ENCODE data around the gene SMYD3.

The SMYD3 gene

DNA sequence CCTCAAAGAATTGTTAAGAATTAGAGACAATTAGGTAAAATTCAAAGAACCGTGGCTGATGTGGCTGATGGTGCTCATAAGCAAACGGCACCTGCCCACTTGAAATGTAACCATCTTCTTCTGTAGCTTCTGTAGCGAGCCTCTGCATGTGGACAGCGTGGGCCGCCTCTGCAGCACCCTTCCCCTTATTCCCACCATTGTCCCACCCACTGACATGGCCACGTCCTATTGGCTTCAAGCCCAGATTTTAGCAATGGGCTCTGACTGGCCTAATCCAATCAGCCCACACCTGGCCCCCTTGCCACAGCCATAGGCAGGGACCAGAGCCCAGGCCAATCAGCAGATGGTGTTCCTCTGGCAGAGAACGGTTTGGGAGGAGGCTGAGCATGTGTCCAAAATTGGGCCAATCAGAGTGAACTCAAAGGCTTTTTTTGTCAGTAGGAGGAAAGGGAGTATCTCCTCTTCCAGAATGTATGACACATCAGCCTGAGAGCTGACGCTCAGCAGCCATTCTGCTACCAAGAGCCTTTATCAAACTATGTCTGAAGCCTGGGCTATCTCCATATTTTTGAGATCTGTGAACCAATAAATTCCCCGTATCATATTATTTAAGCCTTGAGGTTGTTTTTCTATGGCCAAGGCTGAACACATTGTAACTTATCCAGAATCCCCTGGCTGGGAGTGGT, 518.5 kb downstream of the SMYD3 start:
- Histone ChIP-seq H2AFZ (ENCODE audit: low read length) (no peak overlapping the region), H3K27me3 (replicated peaks; ENCODE audit: insufficient read depth, low read length) (no peaks in the 10 kb centered on the region), H3K9me3 (replicated peaks; ENCODE audit: insufficient read depth, low read length) (no peaks in the 10 kb centered on the region), H3F3A (ENCODE audit: insufficient read depth, low read length) (no peaks in the 10 kb centered on the region), H3K79me2 (ENCODE audit: low read length) (no peaks in the 10 kb centered on the region), H3K4me3 (ENCODE audit: low read length) (no peak overlapping the region), H3K9ac (ENCODE audit: low read length) (no peak overlapping the region), H3K4me1 (ENCODE audit: low read length) (no peaks in the 10 kb centered on the region), H3K36me3 (replicated peaks; ENCODE audit: insufficient read depth, low read length) (no peaks in the 10 kb centered on the region), H3K4me2 (ENCODE audit: low read depth, low read length) (no peak overlapping the region), H3K9me2 (replicated peaks; ENCODE audit: insufficient read depth, low read length) (no peaks in the 10 kb centered on the region), H4K20me1 (ENCODE audit: insufficient read depth, low read length) (no peaks in the 10 kb centered on the region), H3K27ac (ENCODE audit: low read length) (no peak overlapping the region)
- TF ChIP-seq, protein P1, sequence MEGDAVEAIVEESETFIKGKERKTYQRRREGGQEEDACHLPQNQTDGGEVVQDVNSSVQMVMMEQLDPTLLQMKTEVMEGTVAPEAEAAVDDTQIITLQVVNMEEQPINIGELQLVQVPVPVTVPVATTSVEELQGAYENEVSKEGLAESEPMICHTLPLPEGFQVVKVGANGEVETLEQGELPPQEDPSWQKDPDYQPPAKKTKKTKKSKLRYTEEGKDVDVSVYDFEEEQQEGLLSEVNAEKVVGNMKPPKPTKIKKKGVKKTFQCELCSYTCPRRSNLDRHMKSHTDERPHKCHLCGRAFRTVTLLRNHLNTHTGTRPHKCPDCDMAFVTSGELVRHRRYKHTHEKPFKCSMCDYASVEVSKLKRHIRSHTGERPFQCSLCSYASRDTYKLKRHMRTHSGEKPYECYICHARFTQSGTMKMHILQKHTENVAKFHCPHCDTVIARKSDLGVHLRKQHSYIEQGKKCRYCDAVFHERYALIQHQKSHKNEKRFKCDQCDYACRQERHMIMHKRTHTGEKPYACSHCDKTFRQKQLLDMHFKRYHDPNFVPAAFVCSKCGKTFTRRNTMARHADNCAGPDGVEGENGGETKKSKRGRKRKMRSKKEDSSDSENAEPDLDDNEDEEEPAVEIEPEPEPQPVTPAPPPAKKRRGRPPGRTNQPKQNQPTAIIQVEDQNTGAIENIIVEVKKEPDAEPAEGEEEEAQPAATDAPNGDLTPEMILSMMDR (IDR thresholded peaks at IDR 0.05; ENCODE audit: low read length) = no peak
- TF ChIP-seq EZH2 (optimal IDR thresholded peaks at IDR 0.05; ENCODE audit: low read depth, low read length) = no peak
- TF ChIP-seq EZH2phosphoT487 (IDR thresholded peaks at IDR 0.05; ENCODE audit: low read length) = no peak
- no peak for DNase-seq

DNA sequence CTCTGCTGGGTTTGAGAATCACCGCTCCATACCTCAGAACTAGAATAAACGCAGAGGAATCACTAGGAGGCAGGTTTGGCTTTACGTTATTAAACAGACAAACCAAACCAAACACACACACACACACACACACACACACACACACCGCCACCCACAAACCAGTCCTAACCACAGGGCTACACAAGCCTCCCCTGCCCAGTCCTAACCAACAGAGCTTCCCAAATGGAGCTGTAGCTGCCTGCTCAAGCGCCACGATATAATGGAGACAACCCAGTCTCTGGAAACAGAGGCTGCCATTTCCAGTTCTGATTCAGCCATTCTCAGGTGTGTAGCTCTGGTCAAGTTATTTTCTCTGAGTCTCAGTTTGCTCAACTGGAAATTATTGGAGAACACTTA, 519.1 kb downstream of the SMYD3 start:
- DNase-seq = no peak
- no peak for TF ChIP-seq EZH2phosphoT487 (IDR thresholded peaks at IDR 0.05; ENCODE audit: low read length)
- TF ChIP-seq, protein P1 (IDR thresholded peaks at IDR 0.05; ENCODE audit: low read length) = no peak
- no peak for TF ChIP-seq EZH2 (optimal IDR thresholded peaks at IDR 0.05; ENCODE audit: low read depth, low read length)
- Histone ChIP-seq H3K79me2 (ENCODE audit: low read length) (no peaks in the 10 kb centered on the region), H2AFZ (ENCODE audit: low read length) (no peak overlapping the region), H3F3A (ENCODE audit: insufficient read depth, low read length) (no peaks in the 10 kb centered on the region), H3K27ac (ENCODE audit: low read length) (no peak overlapping the region), H3K36me3 (replicated peaks; ENCODE audit: insufficient read depth, low read length) (no peaks in the 10 kb centered on the region), H3K4me2 (ENCODE audit: low read depth, low read length) (no peak overlapping the region), H3K27me3 (replicated peaks; ENCODE audit: insufficient read depth, low read length) (no peaks in the 10 kb centered on the region), H3K4me1 (ENCODE audit: low read length) (no peaks in the 10 kb centered on the region), H4K20me1 (ENCODE audit: insufficient read depth, low read length) (no peaks in the 10 kb centered on the region), H3K9ac (ENCODE audit: low read length) (no peak overlapping the region), H3K9me3 (replicated peaks; ENCODE audit: insufficient read depth, low read length) (no peaks in the 10 kb centered on the region), H3K4me3 (ENCODE audit: low read length) (no peak overlapping the region), H3K9me2 (replicated peaks; ENCODE audit: insufficient read depth, low read length) (no peaks in the 10 kb centered on the region)

GRCh38 chr1:245987577-245987976, 519.5 kb downstream of the SMYD3 start:
- no peak overlapping the region for H3K9ac ChIP-seq (ENCODE audit: low read length)
- TF ChIP-seq EZH2 (optimal IDR thresholded peaks at IDR 0.05; ENCODE audit: low read depth, low read length) (no peak), EZH2phosphoT487 (IDR thresholded peaks at IDR 0.05; ENCODE audit: low read length) (no peak)
- TF ChIP-seq, protein P1 (IDR thresholded peaks at IDR 0.05; ENCODE audit: low read length) = no peak
- H2AFZ ChIP-seq (ENCODE audit: low read length) = no peak overlapping the region
- no peaks in the 10 kb centered on the region for H3K9me3 ChIP-seq (replicated peaks; ENCODE audit: insufficient read depth, low read length)
- no peak overlapping the region for H3K4me2 ChIP-seq (ENCODE audit: low read depth, low read length)
- H3K4me3 ChIP-seq (ENCODE audit: low read length) = no peak overlapping the region
- H3K9me2 ChIP-seq (replicated peaks; ENCODE audit: insufficient read depth, low read length) = no peaks in the 10 kb centered on the region
- H4K20me1 ChIP-seq (ENCODE audit: insufficient read depth, low read length) = no peaks in the 10 kb centered on the region
- no peak overlapping the region for H3K27ac ChIP-seq (ENCODE audit: low read length)
- H3K79me2 ChIP-seq (ENCODE audit: low read length) = no peaks in the 10 kb centered on the region
- DNase-seq = no peak
- H3K36me3 ChIP-seq (replicated peaks; ENCODE audit: insufficient read depth, low read length) = no peaks in the 10 kb centered on the region
- H3F3A ChIP-seq (ENCODE audit: insufficient read depth, low read length) = no peaks in the 10 kb centered on the region
- H3K4me1 ChIP-seq (ENCODE audit: low read length) = no peaks in the 10 kb centered on the region
- no peaks in the 10 kb centered on the region for H3K27me3 ChIP-seq (replicated peaks; ENCODE audit: insufficient read depth, low read length)
